NCI-H128 (cell line): Measurements from ENCODE around the gene NUDT6.
"Not testable (repeated sequence)": the region's sequence is repeated elsewhere in the genome, so short reads cannot be mapped to it uniquely, and the experiment has no call there.

ENCODE experiments used
- DNase-seq: peaks from one replicate; lab custom pipeline; 2025; ENCODE audit not compliant: unreplicated experiment; lab: John Stamatoyannopoulos, UW

Gene NUDT6

GRCh38 chr4:122921971-122922876 lies at the start of gene NUDT6:
Gene NUDT6 (minus strand): TSS chr4:122922597. CDS start chr4:122922572, 25 bp downstream.
- DNase-seq = peak; percentile 5

- DNase-seq = no peak
Measured at GRCh38 chr4:122968227-122968812, 45.9 kb upstream of the NUDT6 start.

- DNase-seq = no peak
Measured at GRCh38 chr4:122967231-122967630, 44.8 kb upstream of the NUDT6 start.

DNA sequence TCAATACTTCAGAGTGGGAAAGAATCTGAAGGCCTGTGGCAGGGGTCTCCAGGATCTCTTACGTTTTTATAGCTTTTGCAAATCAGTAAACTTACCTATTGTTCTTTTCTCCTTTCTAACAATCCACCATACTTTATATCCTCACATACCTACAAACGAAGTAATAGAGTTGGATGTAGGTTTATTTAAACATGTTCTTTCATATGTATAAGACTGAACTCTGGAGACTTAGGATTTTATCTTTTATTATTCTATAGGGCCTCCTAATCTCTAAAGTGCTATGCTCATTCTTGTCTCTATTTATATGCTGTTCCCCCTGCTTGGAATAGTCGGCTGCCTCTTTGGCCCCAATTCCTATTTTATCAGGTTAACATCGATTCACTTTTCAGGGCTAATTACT lies 43.8 kb upstream of the NUDT6 start:
- no peak for DNase-seq

DNA sequence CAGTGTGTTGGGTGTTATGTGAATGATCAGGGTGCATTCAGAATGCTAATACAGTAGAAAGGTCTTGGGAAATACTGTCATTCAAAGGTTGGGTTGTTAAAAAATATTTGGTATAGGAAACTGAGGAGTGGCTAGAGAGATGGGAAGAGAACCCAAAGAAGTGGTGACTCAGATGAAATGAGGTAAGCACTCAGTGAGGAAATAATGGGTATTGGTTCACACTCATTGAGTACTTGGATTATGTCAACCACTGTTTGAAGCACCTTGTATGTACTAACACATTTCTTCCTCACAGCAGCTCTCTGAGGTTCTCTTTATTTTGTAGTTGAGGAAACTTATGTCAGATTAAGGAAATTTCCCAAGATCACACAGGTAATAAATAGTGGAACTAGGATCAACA lies 40.8 kb upstream of the NUDT6 start:
- no peak for DNase-seq

DNA sequence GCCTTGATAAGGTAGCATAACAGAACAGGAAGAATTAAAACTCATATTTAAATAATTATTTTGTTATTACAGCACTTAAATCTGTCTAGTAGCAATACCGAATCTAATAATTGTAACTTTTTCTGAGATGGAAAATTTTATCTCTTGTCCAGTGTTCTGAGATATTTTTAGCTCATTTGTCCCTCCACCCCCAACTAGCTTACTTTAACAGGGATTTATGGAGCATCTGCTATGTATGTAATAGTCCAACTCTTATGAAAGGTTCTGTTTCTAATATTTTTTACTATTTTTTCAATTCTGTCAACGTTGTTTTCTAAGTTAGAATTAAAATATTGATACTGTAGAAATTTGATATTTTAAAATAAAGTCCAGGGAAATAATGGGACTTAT lies 38.2 kb upstream of the NUDT6 start:
- DNase-seq = no peak

DNA sequence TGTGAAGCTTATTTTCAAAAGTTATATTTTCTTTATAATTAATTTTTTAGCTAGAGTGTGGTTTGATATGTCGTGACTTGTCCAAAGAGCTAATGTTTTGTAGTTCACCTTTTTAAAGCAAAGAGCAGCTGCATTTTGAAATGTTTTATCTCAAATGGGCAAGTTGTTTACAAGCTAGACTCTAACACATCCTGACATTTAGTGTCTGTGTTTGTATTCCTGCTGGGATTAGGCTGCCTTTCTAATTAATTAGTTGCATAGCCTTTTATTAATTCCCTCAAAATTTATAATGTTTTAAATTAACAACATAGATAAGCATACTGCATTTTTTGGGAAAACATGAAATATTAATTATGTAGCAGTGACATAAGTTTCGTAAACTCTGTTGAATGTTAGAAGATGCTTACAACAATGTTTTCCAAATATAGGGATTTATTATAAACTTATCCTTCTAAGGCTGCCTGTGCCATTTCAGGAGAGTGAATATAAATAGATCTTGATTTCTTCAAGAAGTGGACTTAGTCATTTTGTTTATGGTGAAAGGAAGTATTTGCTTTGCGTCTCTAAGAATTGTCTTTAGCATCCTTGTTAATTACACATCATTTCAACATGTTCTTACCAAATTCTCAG lies 37.7 kb upstream of the NUDT6 start:
- DNase-seq = no peak

DNA sequence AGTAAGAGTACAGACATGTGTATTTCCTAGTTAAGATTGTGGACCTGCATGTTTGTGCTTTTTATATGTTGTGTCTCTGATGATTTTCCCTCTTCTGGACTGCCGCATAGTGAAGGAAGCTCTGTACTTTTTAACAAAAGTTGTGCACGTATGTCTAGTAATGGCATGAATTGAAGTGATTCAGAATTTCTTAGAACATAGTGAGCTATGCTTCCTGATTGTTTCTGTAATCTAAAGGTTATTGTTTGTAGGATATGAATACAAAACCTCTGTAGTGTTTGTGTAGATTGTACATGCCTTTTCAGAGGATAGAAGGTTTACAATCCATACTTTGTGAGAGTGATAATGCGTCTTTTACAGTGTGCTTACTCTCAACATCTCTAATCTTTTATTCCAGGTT lies 37.0 kb upstream of the NUDT6 start:
- no peak for DNase-seq

DNA sequence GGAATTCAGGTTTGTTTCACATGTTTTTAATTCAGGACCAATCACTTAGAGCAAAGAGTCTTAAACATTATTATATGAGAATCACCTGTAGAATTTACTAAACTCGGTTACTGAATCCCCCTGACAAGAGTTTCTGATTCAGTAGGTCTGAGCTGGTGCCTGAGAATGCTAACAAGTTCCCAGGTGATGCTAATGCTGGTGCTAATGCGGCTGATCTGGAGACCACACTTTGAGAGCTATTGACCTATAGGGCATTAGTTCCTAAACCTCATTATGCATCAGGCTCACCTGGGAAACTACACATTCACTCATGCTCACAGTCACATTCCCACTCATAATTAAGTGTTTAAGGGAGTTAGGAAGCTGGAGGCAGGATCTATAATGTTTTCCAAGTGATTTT lies 36.1 kb upstream of the NUDT6 start:
- no peak for DNase-seq

DNA sequence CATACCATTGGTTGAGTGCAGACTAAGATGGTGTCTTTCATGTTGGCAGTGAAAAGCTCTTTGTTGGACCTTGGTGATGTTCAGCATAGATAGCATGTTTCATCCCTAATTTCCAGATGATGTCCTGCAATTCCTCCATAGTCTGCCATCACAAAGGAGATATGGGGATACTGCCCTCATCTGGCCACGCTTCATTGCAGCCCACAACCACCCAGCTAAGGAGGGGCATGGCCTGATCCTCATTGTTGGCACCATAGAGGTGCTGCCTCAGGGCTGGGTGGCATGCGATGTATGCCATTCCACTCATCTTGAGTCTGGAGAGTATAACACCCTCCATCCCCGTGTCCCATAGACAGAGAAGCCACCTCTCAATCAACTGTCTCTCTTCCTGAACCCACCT lies 31.5 kb upstream of the NUDT6 start:
- no peak for DNase-seq

DNA sequence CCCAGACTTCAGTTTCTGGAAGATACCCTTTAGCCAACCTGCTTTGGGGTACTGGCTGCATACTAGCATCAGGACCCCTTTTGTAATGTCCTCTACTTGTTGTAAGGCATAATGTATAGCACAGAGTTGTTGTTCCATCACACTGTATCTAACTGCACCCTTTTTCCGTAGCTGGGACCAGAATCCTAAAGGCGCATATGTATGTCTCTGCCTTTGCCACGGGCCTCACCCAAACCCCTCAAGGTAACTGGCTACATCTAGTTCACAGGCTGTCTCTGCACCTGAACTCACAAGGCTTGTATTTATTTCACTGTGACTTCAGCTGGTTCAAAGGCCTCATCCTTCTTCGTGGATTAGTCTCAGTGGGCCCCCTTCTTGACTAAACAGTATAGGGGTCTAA lies 29.6 kb upstream of the NUDT6 start:
- no peak for DNase-seq

- DNase-seq = no peak
Measured at GRCh38 chr4:122948671-122949070, 26.3 kb upstream of the NUDT6 start.

GRCh38 chr4:122946142-122946541 lies 23.7 kb upstream of the NUDT6 start:
- DNase-seq = no peak

GRCh38 chr4:122945136-122945535 lies 22.7 kb upstream of the NUDT6 start:
- DNase-seq = not testable (repeated sequence)

DNA sequence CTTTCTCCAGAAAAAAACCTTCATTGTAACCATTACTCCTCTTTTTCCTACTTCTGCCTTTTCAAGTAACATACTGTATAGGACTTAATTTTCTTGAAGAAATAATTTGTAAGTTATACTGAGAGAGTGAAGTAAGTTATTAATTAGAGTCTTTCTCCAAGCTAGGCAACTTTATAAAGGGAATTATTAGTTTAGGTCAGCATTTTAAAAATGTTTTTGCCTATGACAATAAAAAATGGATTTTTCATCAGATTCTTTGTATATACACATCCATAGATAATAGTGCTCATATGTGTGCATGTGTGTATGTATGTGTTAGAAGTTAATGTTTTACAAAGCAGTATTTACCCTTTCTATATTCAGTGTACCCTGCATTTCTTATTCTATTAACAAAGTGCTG lies 10.4 kb upstream of the NUDT6 start:
- DNase-seq = no peak

DNA sequence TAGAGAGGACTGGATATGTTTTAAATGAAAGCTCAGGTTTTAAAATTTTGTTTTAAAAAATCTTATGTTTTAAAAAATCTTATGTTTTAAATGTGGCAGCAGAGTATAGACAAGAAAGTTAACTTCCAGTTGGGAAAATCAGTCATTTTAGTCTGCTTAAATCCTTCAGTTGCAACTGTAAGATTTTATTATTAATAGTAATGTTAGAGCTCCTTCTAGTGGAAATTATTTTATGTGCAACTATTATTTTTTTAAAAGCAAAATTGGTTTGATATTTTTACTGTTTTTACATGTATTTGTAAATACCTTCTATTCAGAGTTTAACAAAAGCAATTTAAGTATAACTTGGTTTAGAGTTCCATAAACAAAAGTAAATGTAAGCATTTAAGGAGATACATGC lies 8.5 kb upstream of the NUDT6 start:
- no peak for DNase-seq

- DNase-seq = no peak
Measured at GRCh38 chr4:122928930-122929329, 6.5 kb upstream of the NUDT6 start.

- peak; percentile 41 for DNase-seq
Measured at GRCh38 chr4:122922877-122923511, 597 bp upstream of the NUDT6 start.

- no peak for DNase-seq
Measured at GRCh38 chr4:122921300-122921699, 1.1 kb downstream of the NUDT6 start.

DNA sequence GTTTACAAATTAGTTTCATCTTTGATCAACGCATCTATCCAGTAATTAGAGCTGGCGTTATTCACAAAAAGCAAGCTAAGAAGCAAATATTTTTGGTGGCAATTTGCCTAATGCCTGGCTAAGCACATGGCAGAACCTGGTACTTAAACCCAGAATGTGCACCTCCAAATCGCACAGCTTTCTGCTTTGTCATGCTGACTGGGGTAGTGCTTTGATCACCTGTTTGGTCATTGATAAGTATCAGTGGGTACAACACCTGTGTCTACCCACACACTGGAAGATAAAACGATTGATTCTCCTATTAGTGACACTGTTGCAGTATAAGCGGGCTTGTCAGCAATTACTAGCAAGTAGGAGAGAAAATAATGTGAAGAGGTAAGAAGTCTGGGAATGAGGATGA lies 1.9 kb downstream of the NUDT6 start:
- DNase-seq = no peak

DNA sequence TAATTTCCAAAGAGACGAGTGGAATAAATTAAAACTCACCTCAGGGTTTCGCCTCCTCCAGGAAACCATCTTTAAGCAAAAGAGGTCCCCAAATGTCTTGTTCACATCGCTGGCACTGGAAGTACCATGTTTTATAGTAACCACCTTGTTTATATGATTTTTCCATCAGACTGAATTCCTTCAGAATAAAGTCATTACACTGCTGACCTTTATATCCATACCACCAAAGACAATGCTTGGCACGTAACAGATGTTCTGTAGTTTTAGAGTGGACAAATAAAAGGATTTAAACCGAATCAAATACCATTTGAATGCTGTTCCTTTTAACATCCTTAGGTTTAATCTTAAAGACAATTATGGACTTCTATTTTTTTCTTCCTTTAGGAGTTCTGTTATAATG lies 4.7 kb downstream of the NUDT6 start:
- no peak for DNase-seq

DNA sequence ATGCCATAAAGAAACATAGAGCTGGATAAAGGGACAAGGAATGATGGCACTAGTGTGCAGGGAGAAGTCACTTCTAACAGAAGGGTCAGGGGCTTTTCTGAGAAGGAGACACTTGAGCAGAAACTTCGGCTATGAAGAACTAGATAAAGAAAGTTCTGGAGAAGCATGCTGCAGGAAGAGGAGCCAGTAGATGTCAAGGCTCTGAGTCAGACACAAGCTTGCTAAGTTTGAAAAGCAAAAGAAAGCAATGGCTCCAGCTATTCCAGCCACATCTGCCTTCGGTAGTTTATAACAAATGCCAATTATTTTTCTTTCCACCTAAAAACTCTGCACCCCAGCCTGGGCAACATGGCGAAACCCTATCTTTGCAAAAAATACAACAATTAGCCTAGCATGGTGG lies 7.5 kb downstream of the NUDT6 start:
- DNase-seq = no peak
